ENCODE results near the gene KLHL13. TPM values are rescaled to one million over a fixed set of nuclear protein-coding genes. Genes with fewer than 3 reads are reported as not detected.
"Not testable (repeated sequence)": the region's sequence is repeated elsewhere in the genome, so short reads cannot be mapped to it uniquely, and the experiment has no call there.

Gene KLHL13
- total RNA-seq, 6 experiments from 2014 or later = 1.2 to 3.2 (median 1.8) TPM

- intact Hi-C loops (cut with DNase I) = no loop called here
- ATAC-seq (peak; percentile 82 to 96 (median 88)), DNase-seq (no peak)
- Histone ChIP-seq H3K4me3 (no peak overlapping the region), H3K9me3 (no peaks in the 10 kb centered on the region), H3K36me3 (no peaks in the 10 kb centered on the region), H3K27ac (peak overlapping the region in 1 of 3 donors; percentile 44), H3K4me1 (peaks cover 0 to 13% (median 0%) of the 10 kb centered on the region in 4 donors), H3K27me3 (peaks cover 0 to 6% of the 10 kb centered on the region in 2 donors)
- TF ChIP-seq CTCF (IDR thresholded peaks at IDR 0.05) (no peak), POLR2A (IDR thresholded peaks at IDR 0.05) (no peak)
- WGBS (ENCODE audit: insufficient coverage, low coverage, low lambda C conversion rate, missing lambda C conversion rate) = 54% methylated on average over 6 of the region's 6 CpGs
Measured at GRCh38 chrX:118156254-118156952, 39.8 kb upstream of the KLHL13 start.

- intact Hi-C loops (cut with DNase I) = no loop called here
- no peaks in the 10 kb centered on the region for H3K36me3 ChIP-seq
- ATAC-seq (no peak), DNase-seq (no peak)
- no peak overlapping the region for H3K4me3 ChIP-seq
- no peaks in the 10 kb centered on the region for H3K9me3 ChIP-seq
- peaks cover 0 to 13% (median 0%) of the 10 kb centered on the region in 4 donors for H3K4me1 ChIP-seq
- peaks cover 0 to 6% of the 10 kb centered on the region in 2 donors for H3K27me3 ChIP-seq
- no peak for TF ChIP-seq CTCF (IDR thresholded peaks at IDR 0.05)
- H3K27ac ChIP-seq = no peak overlapping the region
- WGBS (ENCODE audit: insufficient coverage, low coverage, low lambda C conversion rate, missing lambda C conversion rate) = 73% methylated on average over 1 of the region's 1 CpG
Measured at GRCh38 chrX:118153270-118153669, 36.7 kb upstream of the KLHL13 start.

- no peak for TF ChIP-seq CTCF (IDR thresholded peaks at IDR 0.05)
- no peak for TF ChIP-seq POLR2A (IDR thresholded peaks at IDR 0.05)
Measured at GRCh38 chrX:118152721-118153120, 36.1 kb upstream of the KLHL13 start.

GRCh38 chrX:118148737-118149136 lies 32.1 kb upstream of the KLHL13 start:
- no peak for TF ChIP-seq CTCF (IDR thresholded peaks at IDR 0.05)
- TF ChIP-seq POLR2A (IDR thresholded peaks at IDR 0.05) = no peak
- 55% methylated on average over 1 of the region's 1 CpG for WGBS (ENCODE audit: insufficient coverage, low coverage, low lambda C conversion rate, missing lambda C conversion rate)
- H3K27ac ChIP-seq = no peak overlapping the region

More at GRCh38 chrX:118152721-118153120, 36.1 kb upstream of the KLHL13 start:
- intact Hi-C loops (cut with DNase I) = no loop called here
- no peaks in the 10 kb centered on the region for H3K36me3 ChIP-seq
- H3K27me3 ChIP-seq = peaks cover 0 to 6% of the 10 kb centered on the region in 2 donors
- H3K4me1 ChIP-seq = peaks cover 0 to 13% (median 0%) of the 10 kb centered on the region in 4 donors
- H3K4me3 ChIP-seq = no peak overlapping the region
- no peaks in the 10 kb centered on the region for H3K9me3 ChIP-seq
- no peak for ATAC-seq
- 52% methylated on average over 2 of the region's 2 CpGs for WGBS (ENCODE audit: insufficient coverage, low coverage, low lambda C conversion rate, missing lambda C conversion rate)
- no peak for DNase-seq
- H3K27ac ChIP-seq = no peak overlapping the region

GRCh38 chrX:118147771-118148170 lies 31.2 kb upstream of the KLHL13 start:
- H3K4me3 ChIP-seq; DNase-seq; ATAC-seq; H3K36me3 ChIP-seq; H3K27ac ChIP-seq; H3K4me1 ChIP-seq; intact Hi-C loops (cut with DNase I); H3K27me3 ChIP-seq; H3K9me3 ChIP-seq: not testable (repeated sequence)
- 80% methylated on average over 1 of the region's 3 CpGs for WGBS (ENCODE audit: insufficient coverage, low coverage, low lambda C conversion rate, missing lambda C conversion rate)

More at GRCh38 chrX:118148737-118149136, 32.1 kb upstream of the KLHL13 start:
- intact Hi-C loops (cut with DNase I) = no loop called here
- no peaks in the 10 kb centered on the region for H3K4me1 ChIP-seq
- DNase-seq (no peak), ATAC-seq (no peak)
- no peaks in the 10 kb centered on the region for H3K36me3 ChIP-seq
- no peaks in the 10 kb centered on the region for H3K27me3 ChIP-seq
- H3K4me3 ChIP-seq = no peak overlapping the region
- H3K9me3 ChIP-seq = no peaks in the 10 kb centered on the region

Measured in right lobe of liver (tissue), 6 donors.